ENCODE results near the gene IGF2.
"Not testable (repeated sequence)": the region's sequence is repeated elsewhere in the genome, so short reads cannot be mapped to it uniquely, and the experiment has no call there.

IGF2 gene

DNA sequence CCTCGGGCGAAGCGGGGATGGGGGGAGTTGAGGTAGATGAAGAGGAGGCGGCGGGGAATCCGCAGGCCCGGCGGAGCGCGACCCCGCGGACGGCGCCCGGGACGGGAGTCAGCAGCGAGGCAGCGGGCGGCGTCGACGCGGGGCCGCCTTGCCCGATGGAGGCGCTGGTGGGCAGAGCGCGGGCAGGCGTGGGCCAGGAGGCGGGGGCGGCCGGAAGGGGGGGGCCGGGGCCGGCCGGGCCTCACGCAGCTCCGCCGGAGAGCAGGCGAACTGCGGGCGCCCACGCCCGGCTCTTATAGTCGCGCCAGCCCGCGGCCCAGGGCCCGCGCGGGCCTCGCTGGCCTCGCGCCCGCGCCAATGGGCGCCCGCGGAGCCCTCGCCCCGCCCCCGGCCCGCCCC lies at the start of gene IGF2:
Gene IGF2, minus strand, starts transcription at position 267 of the 399 bp plus-strand sequence. CDS start 3,866 bp downstream, outside the sequence.
- DNase-seq: no peak

GRCh38 chr11:2188745-2189144 lies 49.6 kb upstream of the IGF2 start:
- DNase-seq: no peak

DNA sequence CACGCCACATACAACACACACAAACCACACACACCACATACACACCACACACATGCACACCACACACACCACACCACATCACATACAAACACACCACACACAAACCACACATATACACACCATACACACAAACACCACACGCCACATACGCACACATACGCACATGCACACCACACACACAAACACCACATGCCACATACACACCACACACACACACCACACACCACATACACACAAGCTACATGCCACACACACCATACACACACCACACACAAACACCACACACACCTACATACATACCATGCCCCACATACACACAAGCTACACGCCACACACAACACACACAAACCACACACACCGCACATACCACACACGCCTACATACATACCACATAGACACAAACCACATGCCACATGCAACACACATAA lies 48.1 kb upstream of the IGF2 start:
- no peak for DNase-seq

- no peak for DNase-seq
Observed at GRCh38 chr11:2186669-2187279, 47.6 kb upstream of the IGF2 start.

DNA sequence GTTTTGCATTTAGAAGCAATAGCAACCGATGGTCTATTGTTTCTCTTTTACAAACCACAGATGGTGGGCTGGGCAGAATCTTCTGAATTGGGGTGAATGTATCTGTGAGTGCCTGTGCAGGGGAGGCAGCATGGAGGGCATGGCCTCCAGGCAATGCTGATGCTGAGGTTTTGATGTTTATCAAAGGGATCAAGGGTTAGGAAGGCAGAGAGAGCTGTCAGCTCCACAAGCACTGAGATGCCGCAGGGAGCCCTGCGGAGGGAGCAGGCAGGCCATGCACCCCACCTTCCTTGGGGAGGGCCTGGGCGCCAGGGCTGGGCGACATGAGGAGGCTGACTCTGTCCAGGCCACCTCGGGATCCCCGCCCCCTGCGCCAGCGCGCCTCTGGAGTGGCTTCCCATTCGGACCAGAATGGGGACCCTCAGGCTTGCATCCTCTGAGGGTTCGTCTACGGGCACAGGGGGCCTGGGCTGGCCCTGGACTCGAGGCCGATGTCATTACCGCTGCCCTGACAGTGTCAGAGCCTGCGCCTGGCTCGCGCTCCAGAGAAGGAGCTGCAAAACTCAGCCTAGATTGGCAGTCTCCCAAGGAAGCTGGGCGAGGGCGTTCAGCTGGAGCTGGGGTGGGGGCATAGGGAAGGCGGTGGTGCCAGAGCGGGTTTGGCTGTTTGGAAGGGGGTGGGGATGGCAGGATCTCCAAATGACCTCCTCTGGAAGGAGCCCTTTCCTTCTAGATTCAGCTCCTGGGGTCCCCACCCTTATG lies 46.3 kb upstream of the IGF2 start:
- DNase-seq: no peak

DNA sequence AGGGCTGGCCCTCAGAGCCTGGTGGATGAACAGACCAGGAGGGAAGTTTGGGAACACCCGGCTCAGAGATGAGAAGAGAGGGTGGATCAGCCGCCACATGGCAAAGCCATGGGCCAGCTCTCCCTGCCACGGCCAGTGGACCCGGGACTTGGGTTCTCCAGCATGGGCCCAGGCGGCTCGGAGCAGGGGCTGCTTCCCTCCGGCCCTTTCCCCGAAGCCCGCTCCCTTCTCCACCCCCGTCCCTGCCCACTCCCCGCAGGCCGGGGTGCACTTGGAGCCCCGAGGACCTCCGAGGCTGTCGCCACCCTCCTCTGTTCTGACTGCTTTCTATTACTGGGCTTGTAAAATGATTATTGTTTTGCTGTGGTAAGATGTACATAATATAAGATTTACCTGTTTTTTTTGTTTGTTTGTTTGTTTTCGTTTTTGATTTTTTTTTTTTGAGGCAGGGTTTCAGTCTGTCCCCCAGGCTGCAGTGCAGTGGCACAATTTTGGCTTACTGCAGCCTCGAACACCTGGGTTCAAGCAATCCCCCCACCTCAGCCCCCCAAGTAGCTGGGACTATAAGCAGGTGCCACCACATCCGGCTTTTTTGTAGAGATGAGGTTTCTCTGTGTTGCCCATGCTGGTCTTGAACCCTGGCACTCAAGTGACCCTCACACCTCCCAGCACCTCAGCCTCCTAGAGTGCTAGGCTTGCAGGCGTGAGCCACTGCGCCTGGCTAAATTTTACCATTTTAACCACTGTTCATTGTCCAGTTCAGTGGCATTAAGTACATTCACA lies 43.7 kb upstream of the IGF2 start:
- DNase-seq: no peak

DNA sequence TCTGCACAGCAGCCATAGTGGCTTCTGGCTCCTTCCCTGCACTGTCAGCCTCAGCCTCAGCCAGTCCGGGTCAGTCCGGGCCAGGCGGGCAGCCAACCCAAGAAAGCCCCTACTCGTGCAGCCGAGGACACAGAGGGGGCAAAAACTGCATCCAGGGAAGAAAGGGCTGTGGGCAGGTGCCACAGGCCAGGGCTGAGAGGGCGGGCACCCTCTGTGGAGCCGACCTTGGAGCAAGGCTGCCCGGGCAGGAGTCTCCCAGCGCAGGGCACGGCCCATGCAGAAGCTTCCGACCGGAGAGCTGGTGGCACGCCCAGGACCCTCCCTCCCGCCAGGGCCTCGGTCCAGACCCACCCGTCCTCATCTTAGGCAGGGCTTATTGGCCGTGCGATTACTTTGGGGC lies 42.9 kb upstream of the IGF2 start:
- DNase-seq: no peak

GRCh38 chr11:2180789-2181370 lies 41.7 kb upstream of the IGF2 start:
- DNase-seq: no peak

- no peak for DNase-seq
Observed at GRCh38 chr11:2180347-2180746, 41.2 kb upstream of the IGF2 start.

- no peak for DNase-seq
Observed at GRCh38 chr11:2179516-2179915, 40.3 kb upstream of the IGF2 start.

- DNase-seq: no peak
Observed at GRCh38 chr11:2178906-2179494, 39.8 kb upstream of the IGF2 start.

GRCh38 chr11:2178055-2178773 lies 39.0 kb upstream of the IGF2 start:
- not testable (repeated sequence) for DNase-seq

GRCh38 chr11:2177076-2177475 lies 37.9 kb upstream of the IGF2 start:
- no peak for DNase-seq

GRCh38 chr11:2176389-2176900 lies 37.3 kb upstream of the IGF2 start:
- no peak for DNase-seq

DNA sequence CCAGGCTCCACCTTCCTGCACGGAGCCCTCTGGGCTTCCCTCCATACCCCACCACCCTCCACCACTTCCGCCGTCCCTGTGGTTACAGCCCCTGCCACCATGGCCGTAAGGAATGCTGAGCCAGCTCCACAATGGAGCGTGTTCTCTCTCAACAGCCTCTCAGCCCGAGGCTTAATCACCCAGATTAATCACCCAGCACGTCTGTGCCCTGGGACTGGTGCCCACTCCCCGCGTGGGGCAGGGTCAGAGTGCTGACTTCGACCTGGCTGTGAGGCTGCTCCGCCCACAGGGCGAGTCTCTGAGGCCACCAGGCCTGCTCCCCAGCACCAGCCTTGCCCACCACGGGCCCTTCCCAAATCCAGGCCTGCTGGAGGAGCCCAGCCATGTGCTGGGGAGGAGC lies 36.5 kb upstream of the IGF2 start:
- no peak for DNase-seq

DNA sequence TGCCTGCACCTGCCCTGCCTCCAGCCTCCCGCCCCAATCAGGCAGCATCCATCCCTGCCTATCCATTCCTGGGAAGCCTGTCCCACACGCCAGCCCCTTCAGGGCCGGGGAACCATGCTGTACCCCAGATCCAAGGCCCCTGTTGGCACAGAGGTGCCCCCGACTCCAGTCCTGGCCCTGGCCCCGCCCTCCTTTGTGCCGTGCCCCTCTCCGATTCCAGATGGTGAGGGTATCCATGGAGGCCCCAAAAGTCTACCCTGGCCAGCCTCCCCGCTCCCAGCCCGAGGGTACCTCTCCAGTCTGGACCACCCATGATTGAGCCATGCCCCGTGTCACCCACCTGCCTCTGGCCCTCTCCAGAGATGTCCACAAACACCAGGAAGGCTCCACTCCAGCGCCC lies 35.2 kb upstream of the IGF2 start:
- no peak for DNase-seq

DNA sequence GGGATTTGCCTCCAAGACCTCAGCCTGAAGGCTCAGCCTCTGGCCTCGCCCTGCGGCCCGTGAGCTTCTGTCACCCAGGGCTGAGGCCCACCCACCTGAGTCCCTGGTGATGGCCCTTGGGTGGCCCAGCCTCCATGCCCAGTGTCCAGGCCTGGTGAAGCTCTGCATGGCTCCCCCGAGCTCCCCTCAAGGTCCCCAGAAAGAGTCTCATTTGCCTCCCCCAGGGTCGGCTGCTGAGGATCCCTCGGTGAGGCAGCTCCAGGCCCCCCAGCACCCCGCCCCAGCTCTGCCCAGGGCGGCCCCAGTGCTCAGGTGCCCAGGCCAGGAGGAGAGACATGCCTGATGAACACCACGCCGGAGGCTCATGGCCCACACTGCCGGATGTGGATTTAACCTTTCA lies 34.6 kb upstream of the IGF2 start:
- no peak for DNase-seq

- no peak for DNase-seq
Observed at GRCh38 chr11:2173150-2173693, 34.0 kb upstream of the IGF2 start.

- DNase-seq: no peak
Observed at GRCh38 chr11:2172676-2173075, 33.5 kb upstream of the IGF2 start.

- no peak for DNase-seq
Observed at GRCh38 chr11:2171591-2172003, 32.4 kb upstream of the IGF2 start, which contains the start of gene TH. Gene TH (minus strand): TSS chr11:2171815. CDS start chr11:2171786, 29 bp downstream.

Measured in midbrain (tissue), 1 donor.